GM19463 (cell line): ENCODE results near the gene SLC8A1.

Experiments used
- ATAC-seq: cut with Tn5 transposase; IDR thresholded peaks from one replicate; pipeline ENCODE4 v1.9.1; 2021; ENCODE audit warnings: mild to moderate bottlenecking, moderate library complexity; ENCODE audit not compliant: unreplicated experiment

Gene SLC8A1

DNA sequence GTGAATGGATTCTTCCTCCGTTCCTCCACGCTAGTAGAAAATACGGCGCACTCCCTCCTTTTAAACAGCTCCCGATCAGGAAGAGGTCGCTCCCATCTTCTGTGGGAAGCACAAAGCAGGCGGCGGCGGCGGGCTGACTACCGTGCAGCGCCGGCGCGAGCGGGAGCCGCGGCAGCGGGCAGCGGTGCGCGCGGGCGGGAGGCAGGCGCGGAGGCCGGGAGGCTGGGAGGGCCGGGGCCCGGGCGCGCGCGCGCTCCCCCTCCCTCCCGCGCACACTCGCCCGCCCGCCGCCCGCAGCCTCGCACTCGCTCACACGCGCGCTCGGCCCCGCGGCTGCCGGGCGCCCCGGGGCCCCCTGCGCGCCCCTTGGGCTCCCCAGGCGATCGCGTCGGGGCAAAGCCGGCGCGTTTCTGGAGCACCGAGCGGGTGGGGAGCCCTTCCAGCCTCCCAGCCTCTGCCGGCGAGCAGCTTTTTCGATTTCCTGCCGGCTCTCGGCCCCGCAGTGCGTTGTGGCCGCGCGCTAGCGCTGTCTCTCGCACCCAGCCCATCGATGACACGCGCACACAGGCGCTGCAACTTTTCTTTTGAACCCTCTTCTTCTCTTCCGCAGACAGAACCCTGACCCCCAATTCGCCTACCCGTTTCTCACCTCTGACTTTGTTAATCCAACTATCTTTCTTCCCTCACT is at the start of gene SLC8A1:
Gene SLC8A1 (minus strand): TSS at position 173 of the 688 bp plus-strand sequence.
- ATAC-seq = peak; percentile 37

DNA sequence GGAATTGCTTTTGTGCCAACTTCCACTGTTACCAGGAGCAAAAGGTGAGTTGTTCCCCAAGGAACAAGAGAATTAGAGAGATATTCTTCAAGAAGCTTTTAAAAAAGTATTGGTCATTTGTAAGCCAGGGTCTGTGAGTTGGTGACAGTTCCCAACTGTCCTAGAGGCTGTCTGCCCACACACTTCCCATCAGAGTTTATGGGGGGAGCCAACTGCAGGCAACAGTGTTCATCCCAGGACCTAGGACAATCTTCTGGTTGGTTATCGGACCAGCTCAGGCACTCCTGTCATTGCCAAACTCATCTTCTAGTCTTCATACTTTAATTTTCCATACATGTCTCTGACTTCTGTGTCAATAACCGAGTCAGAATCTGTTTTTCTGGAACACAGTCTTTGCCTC is 47.5 kb upstream of the SLC8A1 start:
- no peak for ATAC-seq

DNA sequence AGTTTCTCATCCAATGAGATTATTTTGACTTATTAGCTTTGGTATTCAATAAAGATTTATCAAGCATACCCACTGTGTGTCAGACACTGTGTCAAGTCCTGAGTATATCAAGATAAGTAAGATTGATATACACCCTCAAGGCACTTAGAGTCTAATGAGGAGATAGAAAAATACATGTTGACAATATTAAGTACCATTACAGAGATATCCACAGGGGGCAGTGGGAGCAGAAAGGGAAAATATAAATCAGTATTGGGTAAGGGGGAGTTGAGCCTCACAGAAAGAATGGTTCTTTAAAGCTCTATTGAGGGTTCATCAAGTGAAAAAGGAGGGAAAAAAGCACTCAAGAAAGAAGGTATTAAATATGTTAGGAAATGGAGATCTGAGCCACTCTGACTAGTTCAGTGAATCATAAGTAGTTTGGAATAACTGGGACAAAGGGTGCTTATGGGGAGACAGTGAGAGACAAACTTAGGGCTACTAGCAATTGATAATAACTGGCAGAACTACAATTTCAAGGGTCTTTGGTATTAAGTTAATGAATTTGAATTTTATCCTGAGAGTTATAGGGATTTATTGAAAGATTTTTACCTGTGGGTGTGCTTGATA is 45.5 kb upstream of the SLC8A1 start:
- no peak for ATAC-seq

- no peak for ATAC-seq
Measured at GRCh38 chr2:40489678-40489960, 37.7 kb upstream of the SLC8A1 start.

DNA sequence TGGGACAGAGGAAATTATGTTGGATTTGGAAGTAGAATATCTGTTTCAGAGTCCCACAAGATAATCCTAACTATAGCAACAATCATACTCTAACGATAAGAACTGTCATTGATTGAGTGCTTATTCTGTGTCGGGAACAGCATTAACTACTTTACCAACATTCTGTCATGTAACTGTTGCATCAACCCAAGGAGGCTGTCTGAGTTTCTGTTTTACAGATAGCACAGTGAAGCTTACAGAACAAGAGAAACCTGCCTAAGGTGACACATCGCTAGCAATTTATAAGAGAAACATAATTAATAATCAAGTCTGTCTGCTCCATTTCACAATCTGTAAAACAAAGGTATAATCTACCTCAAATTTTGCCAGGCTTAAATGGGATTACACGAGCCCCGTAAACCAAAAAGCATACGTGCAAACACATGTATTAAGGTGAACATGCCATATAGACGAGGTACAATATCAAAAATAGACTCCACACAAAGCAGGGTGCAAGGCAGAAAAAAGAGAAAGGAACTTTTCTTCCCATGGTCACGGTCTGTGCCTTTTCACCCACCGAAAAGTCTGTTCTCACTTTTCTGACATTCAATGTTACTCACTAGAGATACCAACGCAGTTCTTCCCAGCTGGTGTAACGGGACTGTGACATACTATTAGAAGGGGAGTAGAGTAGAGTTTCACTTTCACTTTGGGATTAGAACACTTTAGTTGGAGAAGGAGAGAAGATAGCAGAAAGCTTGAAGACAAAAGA is 37.2 kb upstream of the SLC8A1 start:
- no peak for ATAC-seq

DNA sequence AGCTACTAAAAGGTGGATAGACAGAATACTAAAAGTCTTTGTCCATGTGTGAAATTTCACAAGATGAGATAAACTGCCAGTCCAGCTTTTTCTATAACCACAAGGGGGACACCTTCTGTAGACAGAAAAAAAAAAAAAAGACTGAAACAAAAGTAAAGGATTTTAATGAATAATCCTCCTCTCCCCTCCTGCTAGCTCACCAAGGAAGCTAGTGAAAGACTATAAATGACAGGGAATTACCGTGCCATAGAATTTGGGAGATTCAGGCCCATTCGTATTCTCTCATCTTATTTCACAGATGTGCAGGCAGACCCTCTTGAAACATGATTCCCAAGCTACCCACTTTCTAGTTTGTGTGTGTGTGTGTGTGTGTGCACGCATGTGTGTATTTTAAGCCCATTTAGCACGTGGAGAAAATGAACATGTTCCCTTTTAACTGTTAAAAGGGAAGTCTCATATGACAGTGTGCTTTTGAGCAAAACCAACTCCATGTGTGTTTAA is 36.3 kb upstream of the SLC8A1 start:
- no peak for ATAC-seq

- no peak for ATAC-seq
Measured at GRCh38 chr2:40487602-40488001, 35.7 kb upstream of the SLC8A1 start.

DNA sequence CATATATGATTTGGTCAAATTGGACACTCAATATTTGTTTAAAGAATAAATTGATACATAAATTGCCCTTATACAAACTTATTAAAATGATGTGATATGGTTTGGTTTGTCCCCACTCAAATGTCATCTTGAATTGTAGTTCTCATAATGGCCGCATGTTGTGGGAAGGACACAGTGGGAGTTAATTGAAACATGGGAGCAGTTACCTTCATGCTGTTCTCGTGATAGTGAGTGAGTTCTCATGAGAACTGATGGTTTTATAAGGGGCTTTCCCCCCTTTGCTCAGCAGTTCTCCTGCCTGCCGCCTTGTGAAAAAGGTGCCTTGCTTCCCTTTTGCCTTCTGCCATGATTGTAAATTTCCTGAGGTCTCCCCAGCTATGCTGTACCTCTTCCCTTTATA is 34.0 kb upstream of the SLC8A1 start:
- ATAC-seq = no peak

DNA sequence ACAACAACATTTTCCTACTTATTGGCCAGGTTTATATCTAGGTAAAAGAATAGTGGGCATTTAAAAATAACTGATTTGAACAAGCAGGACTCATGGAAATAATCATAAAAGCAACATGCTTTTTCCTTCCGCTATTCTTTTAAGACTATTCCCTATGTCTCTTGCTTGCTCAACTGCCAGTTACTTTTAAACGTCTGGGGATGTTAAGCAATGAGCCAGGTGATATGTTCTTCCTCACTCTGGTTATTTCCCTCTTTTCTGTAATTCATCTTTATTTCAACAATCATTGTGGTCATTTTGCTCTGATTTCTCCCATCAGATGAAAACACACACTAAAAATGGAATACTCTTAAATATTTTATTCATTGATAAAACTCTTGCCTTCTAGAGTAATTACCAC is 33.4 kb upstream of the SLC8A1 start:
- no peak for ATAC-seq

DNA sequence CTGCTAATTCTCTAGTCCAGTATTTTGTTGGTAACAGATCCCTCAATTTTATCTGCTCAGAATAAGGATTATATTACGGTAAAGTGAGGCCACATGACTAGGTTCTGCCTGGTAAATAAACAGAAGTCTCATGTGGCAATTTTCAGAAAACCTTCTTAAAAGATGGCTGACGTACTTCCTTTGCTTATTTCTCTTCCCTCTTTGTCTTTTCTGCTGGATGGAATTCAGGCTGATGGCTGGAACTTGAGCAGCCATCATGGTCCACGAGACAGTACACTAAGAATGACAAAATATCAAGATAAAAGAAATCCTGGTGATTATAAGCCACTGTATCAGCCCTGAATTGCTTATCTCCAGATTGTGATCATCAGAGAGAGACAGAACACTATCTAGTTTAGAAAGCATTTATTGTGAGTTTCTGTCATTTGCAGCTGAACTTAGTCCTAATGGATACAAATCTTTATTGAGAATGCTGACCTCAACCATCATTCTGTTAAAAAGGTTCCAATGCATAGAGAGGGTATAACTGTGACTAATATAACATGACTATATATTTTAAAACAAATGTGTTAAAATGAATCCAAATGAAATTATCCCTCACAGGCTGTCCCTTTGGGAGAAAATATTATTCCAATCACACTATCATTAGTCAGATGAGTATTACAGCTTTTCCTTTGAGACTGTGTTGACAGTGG is 31.8 kb upstream of the SLC8A1 start:
- ATAC-seq = no peak

GRCh38 chr2:40480596-40480995 is 28.7 kb upstream of the SLC8A1 start:
- ATAC-seq = no peak

GRCh38 chr2:40480073-40480472 is 28.2 kb upstream of the SLC8A1 start:
- ATAC-seq = no peak

- no peak for ATAC-seq
Measured at GRCh38 chr2:40477361-40477760, 25.5 kb upstream of the SLC8A1 start.

- ATAC-seq = no peak
Measured at GRCh38 chr2:40476436-40476835, 24.5 kb upstream of the SLC8A1 start.

GRCh38 chr2:40474306-40474705 is 22.4 kb upstream of the SLC8A1 start:
- no peak for ATAC-seq

DNA sequence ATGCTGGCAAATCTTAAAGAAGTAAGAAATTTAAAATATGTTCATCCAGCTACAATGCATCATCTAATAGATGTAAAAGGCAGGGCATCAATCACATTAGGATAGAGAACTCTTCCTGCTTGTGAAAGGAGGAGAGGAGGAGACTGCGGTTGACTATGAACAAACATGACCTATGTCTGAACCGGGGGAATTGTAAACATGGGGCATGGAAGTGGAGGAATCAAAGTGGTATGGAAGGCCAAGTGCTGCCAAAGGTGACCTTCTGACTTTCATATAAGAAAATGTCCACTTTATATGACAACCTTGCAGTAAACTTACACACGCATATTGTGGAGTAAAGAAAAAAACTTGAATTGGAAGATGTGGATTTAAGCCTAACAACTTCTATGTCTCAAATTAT is 20.0 kb upstream of the SLC8A1 start:
- no peak for ATAC-seq

DNA sequence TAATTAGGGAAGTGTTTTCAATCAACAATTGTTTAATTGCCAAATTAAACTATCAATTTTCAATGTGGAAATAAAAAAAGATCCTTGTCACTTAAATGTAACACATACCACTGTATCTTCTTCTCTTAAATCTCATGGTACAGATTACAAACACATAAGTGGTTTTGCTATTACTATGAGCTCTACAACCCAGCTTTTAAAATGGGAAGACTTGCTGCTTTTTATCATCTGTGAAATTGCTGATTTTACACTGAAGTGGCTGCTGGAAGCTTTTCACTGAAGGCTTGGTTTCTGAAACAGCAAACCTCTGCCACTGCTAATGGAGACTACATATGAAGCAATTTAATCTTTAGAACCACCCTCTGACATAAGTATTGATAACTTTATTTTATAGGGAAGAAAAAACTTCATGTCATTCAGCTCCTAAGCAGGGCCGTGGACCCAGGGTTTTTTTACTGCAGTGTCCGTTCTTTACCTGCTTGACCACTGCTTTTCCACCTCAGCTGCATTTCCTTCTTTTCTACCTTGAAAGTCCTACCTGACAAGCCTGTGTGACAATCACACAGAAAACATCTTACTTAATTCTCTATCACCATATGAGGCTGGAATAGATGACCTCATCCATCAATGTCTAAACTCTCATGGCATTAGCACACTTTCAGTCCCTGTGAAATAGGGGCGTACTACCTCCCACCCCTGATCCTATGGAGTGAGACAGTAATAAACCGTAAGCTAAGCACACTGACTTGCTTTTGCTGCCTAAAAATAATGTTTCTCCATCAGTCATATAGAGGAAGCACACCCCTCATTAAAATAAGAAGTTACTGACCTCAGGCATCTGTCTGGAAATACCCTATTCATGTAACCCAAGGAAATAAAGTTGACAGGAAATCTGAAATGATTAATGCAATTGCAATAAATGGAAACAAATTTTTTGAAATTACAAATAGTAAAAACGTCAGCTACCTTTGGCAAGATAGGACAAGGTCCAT is 19.2 kb upstream of the SLC8A1 start:
- no peak for ATAC-seq

GRCh38 chr2:40466935-40467572 is 15.2 kb upstream of the SLC8A1 start:
- no peak for ATAC-seq

DNA sequence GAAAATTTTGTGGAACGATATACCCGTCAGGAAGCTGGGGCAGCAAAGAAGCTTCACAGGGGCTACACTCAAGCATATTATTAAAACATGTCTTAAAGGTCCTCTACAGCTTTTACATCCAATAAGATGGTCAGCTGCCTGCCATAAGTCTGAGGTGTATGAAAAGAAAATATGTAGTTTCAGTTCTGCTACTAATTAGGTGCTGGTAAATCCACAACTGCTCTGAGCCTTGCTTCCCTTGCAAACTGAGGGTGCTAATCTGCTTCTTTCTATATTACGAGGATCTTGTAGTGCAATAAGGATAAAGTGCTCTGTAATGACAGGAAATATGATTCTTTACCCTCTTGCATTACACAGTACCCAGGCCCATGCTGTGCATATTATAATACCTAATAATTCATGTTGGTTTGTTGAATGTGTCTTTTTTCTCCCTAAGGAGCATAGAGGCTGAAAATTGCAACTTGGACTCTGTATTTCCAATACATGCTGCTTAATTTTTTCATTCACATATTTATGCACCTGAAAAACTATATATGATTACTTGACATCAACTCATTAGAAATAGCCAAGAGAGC is 14.5 kb upstream of the SLC8A1 start:
- no peak for ATAC-seq

DNA sequence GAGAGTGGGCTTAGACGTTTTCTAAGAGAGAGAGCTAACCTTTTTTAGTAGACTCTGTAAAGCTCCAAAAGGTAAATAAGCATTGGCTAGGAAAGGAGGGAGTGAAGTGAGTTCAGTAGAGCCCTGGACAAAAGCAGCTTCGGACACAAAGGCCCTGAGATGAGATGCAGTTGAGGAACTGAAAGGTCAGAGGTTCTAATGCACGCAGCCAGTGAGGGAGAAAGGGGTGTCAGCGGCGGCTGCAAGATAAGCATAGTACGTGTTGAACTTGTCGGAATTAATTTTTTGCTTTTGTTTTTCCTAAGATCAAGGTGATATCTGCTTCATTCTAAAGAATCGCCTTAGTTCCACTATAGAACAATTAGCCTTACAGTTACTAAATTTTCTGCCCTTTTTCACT is 11.2 kb upstream of the SLC8A1 start:
- ATAC-seq = no peak
